HEK293 (cell line): ENCODE data around the gene PPP5C.

Experiments
- CTCF ChIA-PET: fragments of 350-600 bp; formaldehyde crosslinking; extraction: SDS; loops from one replicate; lab custom pipeline; 2021; ENCODE audit warnings: antibody characterized with exemption; lab: Yijun Ruan, JAX
- POLR2A ChIA-PET: fragments of 300-600 bp; formaldehyde crosslinking; extraction: SDS; loops from one replicate; lab custom pipeline; 2020; ENCODE audit warnings: antibody characterized with exemption, inconsistent platforms; lab: Yijun Ruan, JAX
- H3K27ac ChIP-seq: fragments of 200-500 bp; sonication (Bioruptor generic); 2 replicates; pipeline ENCODE4 v1.5.1; 2014; ENCODE audit warnings: low read depth, low read length, control low read depth, inconsistent platforms; ENCODE audit errors: extremely low read depth
- H3K36me3 ChIP-seq, 2 experiments: fragments of 200-500 bp in 1 of 2; sonication (Bioruptor generic) in 1 of 2; 1 replicate in 1 of 2; 2 replicates in 1 of 2; pipeline ENCODE4 v1.5.1; 2014 to 2017; ENCODE audit warnings: inconsistent platforms in 2 of 2, low read length in 2 of 2; ENCODE audit not compliant: control insufficient read depth in 2 of 2, insufficient read depth in 1 of 2
- H3K4me1 ChIP-seq: fragments of 200-500 bp; sonication (Bioruptor generic); 2 replicates; pipeline ENCODE4 v1.5.1; 2014; ENCODE audit warnings: mild to moderate bottlenecking, low read length, inconsistent platforms; ENCODE audit not compliant: control insufficient read depth, insufficient read depth
- H3K4me3 ChIP-seq: 2 replicates; pipeline ENCODE4 v1.5.1; 2011; ENCODE audit warnings: low read depth, mild to moderate bottlenecking, control low read depth, low read length, moderate library complexity
- H3K9me3 ChIP-seq: fragments of 200-500 bp; sonication (Bioruptor generic); 2 replicates; pipeline ENCODE4 v1.5.1; 2014; ENCODE audit warnings: low read depth, low read length, inconsistent platforms; ENCODE audit not compliant: control insufficient read depth, insufficient read depth
- ATF2 ChIP-seq: fragments of 450-650 bp; formaldehyde crosslinking; IDR thresholded peaks from 2 replicates; pipeline ENCODE4 v1.5.1; 2016; ENCODE audit warnings: missing biosample characterization, missing genetic modification characterization, low read depth
- CTCF ChIP-seq: fragments of 450-650 bp; formaldehyde crosslinking; IDR thresholded peaks from 2 replicates; pipeline ENCODE4 v1.5.1; 2016; ENCODE audit warnings: missing biosample characterization, missing genetic modification characterization
- EGR2 ChIP-seq: fragments of 450-650 bp; formaldehyde crosslinking; IDR thresholded peaks from 2 replicates; pipeline ENCODE4 v1.5.1; 2016; ENCODE audit warnings: low read depth, missing biosample characterization, missing genetic modification characterization
- HOXD13 ChIP-seq: sonication (generic); formaldehyde crosslinking; IDR thresholded peaks from 2 replicates; pipeline ENCODE4 v1.8.0; 2022; ENCODE audit warnings: missing genetic modification reagents, borderline replicate concordance
- KLF1 ChIP-seq: fragments of 450-650 bp; formaldehyde crosslinking; IDR thresholded peaks from 2 replicates; pipeline ENCODE4 v1.5.1; 2016; ENCODE audit warnings: missing biosample characterization, missing genetic modification characterization
- KLF17 ChIP-seq: fragments of 450-650 bp; formaldehyde crosslinking; IDR thresholded peaks from 2 replicates; pipeline ENCODE4 v1.5.1; 2016; ENCODE audit warnings: missing biosample characterization, missing genetic modification characterization
- SCRT1 ChIP-seq: fragments of 450-650 bp; formaldehyde crosslinking; IDR thresholded peaks from 2 replicates; pipeline ENCODE4 v1.5.1; 2016; ENCODE audit warnings: missing biosample characterization, missing genetic modification characterization, borderline replicate concordance
- SCRT2 ChIP-seq: fragments of 450-650 bp; formaldehyde crosslinking; IDR thresholded peaks from 2 replicates; pipeline ENCODE4 v1.5.1; 2016; ENCODE audit warnings: missing biosample characterization, missing genetic modification characterization
- ZBTB17 ChIP-seq: fragments of 450-650 bp; formaldehyde crosslinking; IDR thresholded peaks from 2 replicates; pipeline ENCODE4 v1.5.1; 2016; ENCODE audit warnings: missing biosample characterization, missing genetic modification characterization
- ZBTB8A ChIP-seq: fragments of 450-650 bp; formaldehyde crosslinking; IDR thresholded peaks from 2 replicates; pipeline ENCODE4 v1.5.1; 2016; ENCODE audit warnings: missing biosample characterization, missing genetic modification characterization
- ZFHX2 ChIP-seq: fragments of 450-650 bp; formaldehyde crosslinking; conservative IDR thresholded peaks from 2 replicates; pipeline ENCODE4 v1.5.1; 2016; ENCODE audit warnings: missing biosample characterization, missing genetic modification characterization
- ZNF146 ChIP-seq: fragments of 450-650 bp; formaldehyde crosslinking; IDR thresholded peaks from 2 replicates; pipeline ENCODE4 v1.5.1; 2016; ENCODE audit warnings: missing biosample characterization, missing genetic modification characterization
- ZNF274 ChIP-seq, 2 experiments: fragments of 200-500 bp in 1 of 2; fragments of 450-650 bp in 1 of 2; sonication (Bioruptor generic) in 1 of 2; formaldehyde crosslinking in 1 of 2; IDR thresholded peaks; 2 replicates each; pipeline versions ENCODE4 v1.5.1 to v1.6.1; 2014 to 2016; ENCODE audit warnings: borderline replicate concordance in 1 of 2, inconsistent platforms in 1 of 2, low read length in 1 of 2, missing biosample characterization in 1 of 2, missing genetic modification characterization in 1 of 2
- ZNF488 ChIP-seq: fragments of 450-650 bp; formaldehyde crosslinking; IDR thresholded peaks from 2 replicates; pipeline ENCODE4 v1.5.1; 2016; ENCODE audit warnings: missing biosample characterization, missing genetic modification characterization
- ZNF544 ChIP-seq: fragments of 450-650 bp; formaldehyde crosslinking; IDR thresholded peaks from 2 replicates; pipeline ENCODE4 v1.5.0; 2017; ENCODE audit warnings: missing biosample characterization, missing genetic modification characterization
- ZNF558 ChIP-seq: fragments of 450-650 bp; formaldehyde crosslinking; IDR thresholded peaks from 2 replicates; pipeline ENCODE4 v1.5.1; 2016; ENCODE audit warnings: missing biosample characterization, missing genetic modification characterization
- ZNF654 ChIP-seq: fragments of 450-650 bp; formaldehyde crosslinking; IDR thresholded peaks from 2 replicates; pipeline ENCODE4 v1.5.1; 2016; ENCODE audit warnings: low read depth, missing biosample characterization, missing genetic modification characterization
- ZNF660 ChIP-seq: fragments of 450-650 bp; IDR thresholded peaks from 2 replicates; pipeline ENCODE4 v1.5.1; 2018; ENCODE audit warnings: missing biosample characterization, mild to moderate bottlenecking, missing genetic modification characterization
- ZNF843 ChIP-seq: fragments of 450-650 bp; formaldehyde crosslinking; IDR thresholded peaks from 2 replicates; pipeline ENCODE4 v1.5.1; 2016; ENCODE audit warnings: missing biosample characterization, missing genetic modification characterization

The PPP5C gene

GRCh38 chr19:46385636-46386035, 38.7 kb downstream of the PPP5C start:
- H3K27ac ChIP-seq = no peak overlapping the region
- H3K4me3 ChIP-seq = no peak overlapping the region
- POLR2A ChIA-PET = interaction anchor here (0.7 to 1.4 kb wide), 3 partner anchors 33 to 390 kb away, joined by 3 read pairs; no protein-coding TSS in a partner anchor
- no peaks in the 10 kb centered on the region for H3K9me3 ChIP-seq
- CTCF ChIA-PET = interaction anchor here (0.6 to 4.6 kb wide), 5 partner anchors 10 to 128 kb away, joined by 3 to 26 read pairs (median 4); no protein-coding TSS in a partner anchor
- TF ChIP-seq ZFHX2 (no peak), ATF2 (tag by site-specific recombination) (no peak), SCRT1 (tag by site-specific recombination) (no peak), ZNF274 (IDR thresholded peaks at IDR 0.05; ENCODE audit: low read length) (no peak), ZNF274 (tag by site-specific recombination; IDR thresholded peaks at IDR 0.05; ENCODE audit: borderline replicate concordance) (no peak), ZBTB17 (tag by site-specific recombination) (no peak), ZNF660 (no peak), ZNF146 (tag by site-specific recombination) (no peak), KLF1 (no peak), ZNF488 (tag by site-specific recombination) (no peak), ZNF654 (tag by site-specific recombination) (no peak), ZBTB8A (tag by site-specific recombination) (no peak), EGR2 (no peak), KLF17 (tag by site-specific recombination) (no peak), ZNF843 (no peak), ZNF558 (tag by site-specific recombination) (no peak), ZNF544 (tag by site-specific recombination) (no peak), HOXD13 (CRISPR knock-in tag) (no peak)
- TF ChIP-seq, all 188 proteins: peak for 0
- peaks cover 66 to 96% of the 10 kb centered on the region in 2 experiments for H3K36me3 ChIP-seq
- H3K4me1 ChIP-seq = no peaks in the 10 kb centered on the region

GRCh38 chr19:46386151-46386550, 39.3 kb downstream of the PPP5C start:
- ChIA-PET POLR2A (interaction anchor here (0.7 to 1.4 kb wide), 3 partner anchors 9 to 390 kb away, joined by 3 read pairs; no protein-coding TSS in a partner anchor), CTCF (interaction anchor here (0.6 to 4.6 kb wide), 5 partner anchors 10 to 128 kb away, joined by 3 to 26 read pairs (median 3); no protein-coding TSS in a partner anchor)
- Histone ChIP-seq H3K36me3 (peaks cover 61 to 95% of the 10 kb centered on the region in 2 experiments), H3K9me3 (no peaks in the 10 kb centered on the region), H3K4me1 (no peaks in the 10 kb centered on the region), H3K4me3 (no peak overlapping the region), H3K27ac (no peak overlapping the region)
- TF ChIP-seq CTCF (tag by site-specific recombination) (no peak), SCRT2 (tag by site-specific recombination) (peak; percentile 46; the same call in 1 of the 2 replicates)
